Measurements from ENCODE around the gene PNKP. TPM values are rescaled to one million over a fixed set of nuclear protein-coding genes. Genes with fewer than 3 reads are reported as not detected.
A peak's percentile ranks its signal among the peaks of the same experiment; 100 is the strongest.

PNKP gene
- total and polyA plus RNA-seq, 9 of the 15 experiments (the other 6 are each of a cell fraction or from before 2014, with no cell fraction given) = 2.8 to 85.4 (median 25.3) TPM

DNA sequence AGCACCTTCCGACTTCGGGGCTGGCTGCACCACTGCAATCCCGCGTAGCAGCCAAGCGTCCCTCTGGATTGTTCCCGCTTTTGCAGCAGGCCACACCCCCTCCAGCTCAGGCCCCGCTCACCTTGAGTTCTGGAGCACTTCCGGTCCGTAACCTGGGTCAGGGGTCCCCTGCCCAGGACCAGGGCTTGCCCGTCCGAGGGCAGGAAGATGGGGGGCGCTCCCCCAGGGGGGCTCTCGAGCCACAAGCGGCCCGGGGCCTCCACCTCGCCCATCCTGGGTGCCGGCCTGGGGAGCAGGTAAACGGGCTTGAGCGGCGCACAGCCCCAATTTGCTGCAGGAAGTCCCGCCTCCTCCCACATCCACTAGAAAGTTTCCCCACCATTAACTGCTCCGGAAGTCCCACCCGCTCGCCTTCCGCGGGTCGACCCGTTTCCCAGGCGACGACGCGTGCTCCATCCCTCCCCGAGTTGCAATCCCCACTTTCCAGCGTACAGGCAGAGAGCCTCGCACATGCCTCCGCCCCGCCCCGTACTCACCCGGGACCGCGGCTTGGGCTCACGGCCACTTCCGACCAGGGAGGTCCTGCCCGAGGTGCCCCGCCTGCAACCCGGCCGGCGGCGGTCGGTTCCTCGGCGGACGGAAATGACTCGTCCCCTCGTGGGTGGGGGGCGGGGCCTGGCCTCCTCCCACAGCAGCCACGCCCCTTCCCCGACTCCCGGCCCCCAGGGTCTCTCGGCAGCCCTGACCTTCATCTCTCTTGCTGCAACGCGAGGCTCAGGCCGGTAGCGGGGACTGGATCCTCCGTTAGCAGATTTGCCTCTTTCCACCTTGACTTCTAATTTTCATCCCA, at the start of gene PNKP (continued):
- TF ChIP-seq ESRRA (IDR thresholded peaks at IDR 0.05; ENCODE audit: borderline replicate concordance, low read depth) = peak; percentile 73
- peak; percentile 7; the same call in 1 of the 2 replicates for TF ChIP-seq ZNF316 (IDR thresholded peaks at IDR 0.05)
- TF ChIP-seq MTA1 (IDR thresholded peaks at IDR 0.05; ENCODE audit: borderline replicate concordance) = peak; percentile 90
- TF ChIP-seq CCNT2 (IDR thresholded peaks at IDR 0.05; ENCODE audit: borderline replicate concordance, extremely low read depth, insufficient read length, low read depth, low read length) = peak; percentile 86
- no peak for TF ChIP-seq ZKSCAN1 (IDR thresholded peaks at IDR 0.05; ENCODE audit: low read depth, low read length)
- peak; percentile 23 for TF ChIP-seq TAF1 (IDR thresholded peaks at IDR 0.05; ENCODE audit: control insufficient read depth, extremely low read depth, insufficient read depth, low read length, severe bottlenecking)
- TF ChIP-seq, protein P1, sequence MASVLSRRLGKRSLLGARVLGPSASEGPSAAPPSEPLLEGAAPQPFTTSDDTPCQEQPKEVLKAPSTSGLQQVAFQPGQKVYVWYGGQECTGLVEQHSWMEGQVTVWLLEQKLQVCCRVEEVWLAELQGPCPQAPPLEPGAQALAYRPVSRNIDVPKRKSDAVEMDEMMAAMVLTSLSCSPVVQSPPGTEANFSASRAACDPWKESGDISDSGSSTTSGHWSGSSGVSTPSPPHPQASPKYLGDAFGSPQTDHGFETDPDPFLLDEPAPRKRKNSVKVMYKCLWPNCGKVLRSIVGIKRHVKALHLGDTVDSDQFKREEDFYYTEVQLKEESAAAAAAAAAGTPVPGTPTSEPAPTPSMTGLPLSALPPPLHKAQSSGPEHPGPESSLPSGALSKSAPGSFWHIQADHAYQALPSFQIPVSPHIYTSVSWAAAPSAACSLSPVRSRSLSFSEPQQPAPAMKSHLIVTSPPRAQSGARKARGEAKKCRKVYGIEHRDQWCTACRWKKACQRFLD (CRISPR knock-in tag; IDR thresholded peaks at IDR 0.05) = 0 out of 2 replicates have a peak, but pooled peaks have one; percentile 32
- no peak for TF ChIP-seq MEF2A (IDR thresholded peaks at IDR 0.05; ENCODE audit: control insufficient read depth, low read depth, low read length)
- TF ChIP-seq ELF1 (tag; IDR thresholded peaks at IDR 0.05) = peak; percentile 82
- peak; percentile 50 for TF ChIP-seq SP2 (IDR thresholded peaks at IDR 0.05; ENCODE audit: extremely low read depth, low read depth, low read length, poor library complexity, severe bottlenecking)
- TF ChIP-seq TEAD1 (CRISPR knock-in tag; IDR thresholded peaks at IDR 0.05) = peak in 1 of 2 experiments; percentile 60; a peak in 1 of 4 replicates
- TF ChIP-seq, protein P2, sequence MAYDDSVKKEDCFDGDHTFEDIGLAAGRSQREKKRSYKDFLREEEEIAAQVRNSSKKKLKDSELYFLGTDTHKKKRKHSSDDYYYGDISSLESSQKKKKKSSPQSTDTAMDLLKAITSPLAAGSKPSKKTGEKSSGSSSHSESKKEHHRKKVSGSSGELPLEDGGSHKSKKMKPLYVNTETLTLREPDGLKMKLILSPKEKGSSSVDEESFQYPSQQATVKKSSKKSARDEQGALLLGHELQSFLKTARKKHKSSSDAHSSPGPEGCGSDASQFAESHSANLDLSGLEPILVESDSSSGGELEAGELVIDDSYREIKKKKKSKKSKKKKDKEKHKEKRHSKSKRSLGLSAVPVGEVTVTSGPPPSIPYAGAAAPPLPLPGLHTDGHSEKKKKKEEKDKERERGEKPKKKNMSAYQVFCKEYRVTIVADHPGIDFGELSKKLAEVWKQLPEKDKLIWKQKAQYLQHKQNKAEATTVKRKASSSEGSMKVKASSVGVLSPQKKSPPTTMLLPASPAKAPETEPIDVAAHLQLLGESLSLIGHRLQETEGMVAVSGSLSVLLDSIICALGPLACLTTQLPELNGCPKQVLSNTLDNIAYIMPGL (CRISPR knock-in tag; IDR thresholded peaks at IDR 0.05) = 0 out of 2 replicates have a peak, but pooled peaks have one; percentile 56
- peak; percentile 31 for TF ChIP-seq NEUROD1 (IDR thresholded peaks at IDR 0.05; ENCODE audit: borderline replicate concordance, low read depth, low read length, partially characterized antibody)
- TF ChIP-seq CSDE1 (IDR thresholded peaks at IDR 0.05) = no peak
- TF ChIP-seq POLR2AphosphoS5 (IDR thresholded peaks at IDR 0.05; ENCODE audit: control insufficient read depth, insufficient read depth, low read depth, low read length) = 0 out of 2 replicates have a peak, but pooled peaks have one; percentile 65
- TF ChIP-seq JUN (IDR thresholded peaks at IDR 0.05; ENCODE audit: borderline replicate concordance, low read depth, low read length) = no peak
- TF ChIP-seq JUN (CRISPR knock-in tag; IDR thresholded peaks at IDR 0.05; ENCODE audit: borderline replicate concordance) = peak; percentile 13; the same call in 1 of the 2 replicates
- TF ChIP-seq, protein P3, sequence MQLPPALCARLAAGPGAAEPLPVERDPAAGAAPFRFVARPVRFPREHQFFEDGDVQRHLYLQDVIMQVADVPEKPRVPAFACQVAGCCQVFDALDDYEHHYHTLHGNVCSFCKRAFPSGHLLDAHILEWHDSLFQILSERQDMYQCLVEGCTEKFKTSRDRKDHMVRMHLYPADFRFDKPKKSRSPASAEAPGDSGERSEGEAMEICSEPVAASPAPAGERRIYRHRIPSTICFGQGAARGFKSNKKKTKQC (CRISPR knock-in tag; IDR thresholded peaks at IDR 0.05) = peak; percentile 23; the same call in 1 of the 2 replicates
- TF ChIP-seq TAL1 (IDR thresholded peaks at IDR 0.05) = no peak
- no peak for TF ChIP-seq ZFP1 (CRISPR knock-in tag; IDR thresholded peaks at IDR 0.05)
- TF ChIP-seq KAT2B (IDR thresholded peaks at IDR 0.05; ENCODE audit: low read depth, low read length) = no peak
